NCI-H774 (cell line): ENCODE measurements around the gene SIGLEC15.
"Not testable (repeated sequence)": the region's sequence is repeated elsewhere in the genome, so short reads cannot be mapped to it uniquely, and the experiment has no call there.

Experiments used
- DNase-seq: peaks from one replicate; lab custom pipeline; 2025; lab: John Stamatoyannopoulos, UW

SIGLEC15 gene, protein sequence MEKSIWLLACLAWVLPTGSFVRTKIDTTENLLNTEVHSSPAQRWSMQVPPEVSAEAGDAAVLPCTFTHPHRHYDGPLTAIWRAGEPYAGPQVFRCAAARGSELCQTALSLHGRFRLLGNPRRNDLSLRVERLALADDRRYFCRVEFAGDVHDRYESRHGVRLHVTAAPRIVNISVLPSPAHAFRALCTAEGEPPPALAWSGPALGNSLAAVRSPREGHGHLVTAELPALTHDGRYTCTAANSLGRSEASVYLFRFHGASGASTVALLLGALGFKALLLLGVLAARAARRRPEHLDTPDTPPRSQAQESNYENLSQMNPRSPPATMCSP

GRCh38 chr18:45825258-45826044 lies at the start of gene SIGLEC15:
SIGLEC15 (plus strand) TSS chr18:45825675; CDS start chr18:45825729, 54 bp downstream.
- DNase-seq = no peak

DNA sequence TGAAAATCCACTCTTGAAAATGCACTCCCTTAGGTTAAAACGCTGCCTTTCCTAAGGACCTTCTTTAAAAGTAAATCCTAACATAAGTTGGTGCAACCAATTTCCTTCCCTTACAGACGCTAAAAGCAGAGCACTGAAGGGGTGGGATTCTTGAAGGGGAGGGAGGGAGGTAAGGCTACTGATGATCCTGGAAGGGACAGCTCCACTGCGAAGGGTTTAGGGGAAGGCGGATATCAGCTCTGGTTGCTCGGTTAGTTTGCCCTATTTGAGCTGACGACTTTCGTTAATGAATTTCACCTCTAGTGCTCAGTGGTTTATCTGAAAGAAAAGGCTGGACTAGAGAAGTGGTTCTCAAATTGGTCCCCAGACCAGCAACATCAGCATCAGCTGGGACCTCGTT lies 49.7 kb upstream of the SIGLEC15 start:
- no peak for DNase-seq

DNA sequence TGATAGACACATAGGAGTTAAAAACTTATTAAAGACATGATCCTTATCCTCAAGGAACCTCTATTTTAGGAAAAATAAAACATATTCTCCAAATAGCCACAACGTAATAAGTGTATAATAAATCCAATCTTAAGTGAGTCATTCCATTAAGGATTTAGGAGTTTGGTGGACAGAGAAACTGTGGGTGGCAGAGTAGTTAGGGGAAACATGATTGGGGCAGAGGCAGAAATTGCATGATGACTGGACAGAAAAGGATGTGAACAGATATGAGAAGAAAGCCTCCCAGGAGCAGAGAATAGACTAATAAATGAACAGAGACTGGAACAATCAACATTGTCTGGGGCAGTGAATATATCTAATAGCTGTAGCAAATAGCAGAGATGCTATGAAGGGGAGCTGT lies 48.1 kb upstream of the SIGLEC15 start:
- no peak for DNase-seq

GRCh38 chr18:45780568-45780967 lies 44.9 kb upstream of the SIGLEC15 start:
- no peak for DNase-seq

DNA sequence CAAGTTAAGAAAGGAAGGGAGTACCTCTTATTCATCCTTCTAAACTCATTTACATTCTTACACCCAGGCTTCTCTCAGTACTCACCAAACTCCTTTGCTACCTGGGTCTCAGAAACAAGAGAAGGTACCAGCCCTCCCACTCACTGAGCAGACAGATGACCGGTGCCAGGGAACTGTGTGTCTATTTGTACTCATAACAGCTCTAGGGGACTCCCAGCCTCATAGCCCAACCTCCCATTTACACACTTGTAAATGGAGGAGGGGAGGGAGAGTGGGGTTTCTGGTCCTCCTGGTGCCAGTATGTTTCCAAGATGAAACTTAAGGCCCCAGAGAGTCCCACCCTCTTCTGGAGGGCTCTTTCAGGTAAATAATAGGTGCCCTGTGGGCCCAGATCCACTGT lies 42.8 kb upstream of the SIGLEC15 start:
- DNase-seq = no peak

GRCh38 chr18:45783097-45784075 lies 42.1 kb upstream of the SIGLEC15 start:
- DNase-seq = no peak

DNA sequence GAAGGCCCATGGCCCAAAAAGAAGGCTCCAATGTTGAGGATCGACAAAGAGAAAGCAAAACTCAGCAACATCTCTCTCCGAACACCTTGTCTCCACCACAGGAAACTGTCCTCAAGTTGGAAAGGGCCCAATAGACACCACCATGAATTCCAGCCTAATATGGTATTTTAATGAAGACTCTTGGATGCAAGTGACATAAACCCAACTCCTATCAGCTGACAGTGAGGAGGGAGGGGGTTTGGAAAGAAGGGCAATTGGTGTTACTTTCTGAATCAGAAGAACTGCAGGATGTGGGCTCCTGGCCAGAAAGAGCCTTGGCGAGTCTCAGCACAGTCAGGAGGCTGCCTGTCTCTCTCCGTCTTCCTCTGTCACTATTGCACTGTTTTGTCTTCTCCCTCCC lies 40.3 kb upstream of the SIGLEC15 start:
- no peak for DNase-seq

GRCh38 chr18:45786941-45787340 lies 38.5 kb upstream of the SIGLEC15 start:
- no peak for DNase-seq

DNA sequence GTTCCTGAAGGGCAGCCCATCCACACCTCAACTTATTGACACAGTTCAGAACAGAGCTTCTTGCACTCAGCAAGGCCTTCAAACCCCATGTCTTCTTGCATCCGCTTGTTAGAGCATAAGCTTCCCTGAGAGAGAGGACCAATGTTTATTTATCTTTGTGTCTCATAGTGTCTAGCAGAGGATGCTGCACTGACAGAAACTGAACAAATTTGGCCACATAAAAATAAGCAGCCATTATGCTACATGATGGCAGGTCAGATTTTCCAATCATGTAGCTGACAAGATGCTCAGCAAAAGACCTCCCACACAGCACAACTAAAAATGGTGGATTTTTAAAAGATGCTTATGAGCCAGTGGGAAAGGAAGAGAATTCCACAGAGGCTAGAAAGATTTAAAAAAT lies 38.1 kb upstream of the SIGLEC15 start:
- DNase-seq = no peak

GRCh38 chr18:45788861-45789260 lies 36.6 kb upstream of the SIGLEC15 start:
- no peak for DNase-seq

DNA sequence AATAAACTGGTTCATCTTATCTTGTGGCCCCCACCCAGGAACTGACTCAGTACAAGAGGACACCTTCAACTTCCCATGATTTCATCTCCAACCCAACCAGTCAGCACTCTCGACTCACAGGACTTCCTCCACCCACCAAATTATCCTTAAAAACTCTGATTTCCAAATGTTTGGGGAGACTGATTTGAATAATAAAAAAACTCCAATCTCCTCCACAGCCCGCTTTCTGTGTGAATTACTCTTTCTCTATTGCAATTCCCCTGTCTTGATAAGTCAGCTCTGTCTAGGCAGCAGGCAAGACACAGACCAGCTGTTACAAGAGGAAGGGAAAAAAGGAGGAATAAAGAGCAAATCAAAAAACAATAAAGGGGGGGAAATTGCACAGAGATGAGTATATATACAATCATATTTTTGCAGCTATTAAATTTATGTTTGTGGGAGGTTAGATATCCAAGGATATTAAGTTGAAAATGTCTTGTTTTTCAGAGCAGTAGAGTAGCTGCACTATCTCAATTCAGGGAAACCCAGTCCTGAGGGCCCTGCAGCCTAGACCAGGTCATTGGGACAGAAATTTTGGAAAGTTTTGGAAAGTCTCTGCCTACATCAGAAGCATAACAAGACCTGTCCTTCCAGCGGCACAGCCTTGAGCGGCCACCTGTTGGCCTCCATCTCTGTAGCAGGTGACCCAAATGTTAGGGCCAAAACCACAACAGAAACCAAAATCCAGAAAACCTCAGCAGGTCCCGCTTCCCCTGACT lies 32.8 kb upstream of the SIGLEC15 start:
- DNase-seq = no peak

DNA sequence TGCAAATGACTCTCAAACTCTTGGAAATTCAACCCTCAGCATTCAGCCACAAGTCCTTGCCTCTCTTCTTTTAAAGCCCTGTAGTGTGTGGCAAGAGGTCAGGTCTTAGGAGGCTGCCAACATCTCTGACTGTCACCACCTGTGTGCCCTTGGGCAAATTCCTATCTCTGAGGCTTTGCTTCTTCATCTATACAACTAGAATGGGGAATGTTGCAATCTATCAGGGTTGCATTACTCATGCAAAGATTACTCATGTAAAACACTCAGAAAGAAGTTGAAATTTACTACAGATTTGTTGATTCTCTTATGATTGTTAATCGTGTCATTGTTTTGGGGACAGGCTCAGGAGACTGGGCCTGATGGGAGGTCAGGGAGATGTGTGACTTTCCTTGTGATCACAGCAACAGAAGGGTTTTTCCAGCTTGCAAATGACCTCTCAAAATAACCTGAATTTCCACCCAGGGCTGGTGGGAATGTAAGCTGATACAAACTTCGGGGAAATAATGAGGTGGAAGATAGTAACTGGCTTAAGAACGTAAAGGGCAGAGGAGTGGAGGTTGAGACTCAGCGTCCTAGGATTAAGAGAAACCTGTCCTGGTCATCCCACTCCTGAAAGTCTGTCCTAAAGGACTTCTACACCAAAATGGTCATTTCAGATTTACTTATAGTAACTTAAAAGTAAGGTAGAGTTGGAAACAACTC lies 32.1 kb upstream of the SIGLEC15 start:
- no peak for DNase-seq

- no peak for DNase-seq
Measured at GRCh38 chr18:45801416-45802004, 24.0 kb upstream of the SIGLEC15 start.

DNA sequence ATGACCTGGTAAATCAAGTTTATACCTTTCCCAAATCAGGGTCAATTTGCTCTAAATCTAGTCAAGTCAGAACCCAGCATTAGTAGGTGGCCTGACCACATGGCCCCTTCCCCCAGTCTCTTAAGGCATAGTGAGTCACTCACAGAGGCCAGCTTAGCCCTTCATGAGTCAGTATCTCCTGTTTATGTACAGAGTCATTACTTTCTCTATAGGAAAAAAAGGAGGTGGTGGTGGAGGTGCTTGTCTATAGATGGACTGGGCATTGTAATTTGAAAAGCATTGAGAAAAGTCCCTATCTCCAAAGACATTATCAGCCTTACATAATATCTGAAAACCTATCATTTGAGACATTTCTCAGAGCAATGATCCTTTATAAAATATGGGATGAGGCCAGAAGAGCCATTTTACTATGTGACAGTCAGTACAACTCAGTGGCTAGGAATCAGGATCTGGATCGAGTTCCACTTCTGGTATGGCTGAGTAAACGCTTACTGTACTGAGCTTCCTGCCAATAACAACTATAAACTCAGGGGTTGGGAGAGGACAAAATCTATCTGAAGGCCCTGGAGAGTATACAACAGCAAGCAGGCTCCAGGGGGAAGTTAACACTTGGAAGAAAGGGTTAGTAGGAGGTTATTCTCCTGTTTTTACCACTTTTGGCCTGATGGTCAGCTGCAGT lies 22.5 kb upstream of the SIGLEC15 start:
- DNase-seq = no peak

DNA sequence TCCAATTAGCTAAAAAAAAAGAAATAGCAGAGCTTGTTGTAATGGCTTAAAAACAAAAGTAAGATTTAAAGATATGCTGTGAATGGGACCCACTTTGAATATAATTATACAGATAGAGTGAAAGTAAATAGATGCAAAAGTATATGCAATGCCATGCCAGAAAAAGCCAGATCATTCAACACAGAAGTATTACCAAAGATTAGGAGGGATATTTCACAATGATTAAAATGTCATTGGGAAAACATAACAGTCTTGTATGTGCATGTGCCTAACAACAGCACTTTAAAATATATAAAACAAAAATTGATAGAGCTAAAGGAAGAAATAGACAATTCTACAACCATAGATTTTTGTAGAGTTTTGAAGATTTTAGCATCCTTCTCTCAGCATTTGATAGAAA lies 19.9 kb upstream of the SIGLEC15 start:
- no peak for DNase-seq

DNA sequence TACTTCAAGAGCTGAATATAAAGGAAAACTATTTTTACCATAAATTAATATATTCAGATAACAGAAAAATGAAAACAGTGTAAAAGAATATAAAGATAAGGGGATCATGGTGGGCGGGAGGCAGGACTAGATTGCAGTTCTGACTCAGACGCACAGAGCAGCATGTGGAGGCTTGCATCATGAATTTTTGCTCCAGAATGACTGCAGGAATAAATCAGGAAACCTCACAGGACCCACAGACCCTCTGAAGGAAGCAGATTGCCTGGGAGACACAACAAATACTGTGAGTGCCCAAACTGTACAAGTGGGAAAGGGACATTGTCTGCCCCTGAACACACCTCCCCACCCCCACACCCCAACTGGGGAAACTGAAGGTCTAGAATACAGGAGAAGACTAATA lies 19.2 kb upstream of the SIGLEC15 start:
- no peak for DNase-seq

GRCh38 chr18:45807144-45807543 lies 18.3 kb upstream of the SIGLEC15 start:
- not testable (repeated sequence) for DNase-seq

DNA sequence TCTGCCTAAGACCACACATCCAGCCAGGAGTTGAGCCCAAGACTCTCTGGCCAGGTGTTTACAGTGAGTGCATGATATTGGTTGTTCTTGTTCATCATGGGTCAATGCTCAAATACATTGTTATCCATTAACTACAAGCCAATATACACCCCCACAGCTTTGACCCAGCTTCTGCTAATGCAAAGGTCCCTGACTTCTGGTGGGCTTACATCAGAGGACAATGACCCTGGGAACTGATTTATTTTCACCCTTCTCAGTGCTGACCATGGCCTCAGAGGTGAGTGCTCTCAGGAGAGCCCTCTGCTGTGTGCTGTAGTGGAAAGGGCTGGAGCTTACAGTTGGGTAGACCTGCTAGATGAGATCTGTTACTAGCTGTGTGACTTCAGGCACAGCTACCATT lies 10.7 kb upstream of the SIGLEC15 start:
- DNase-seq = not testable (repeated sequence)

DNA sequence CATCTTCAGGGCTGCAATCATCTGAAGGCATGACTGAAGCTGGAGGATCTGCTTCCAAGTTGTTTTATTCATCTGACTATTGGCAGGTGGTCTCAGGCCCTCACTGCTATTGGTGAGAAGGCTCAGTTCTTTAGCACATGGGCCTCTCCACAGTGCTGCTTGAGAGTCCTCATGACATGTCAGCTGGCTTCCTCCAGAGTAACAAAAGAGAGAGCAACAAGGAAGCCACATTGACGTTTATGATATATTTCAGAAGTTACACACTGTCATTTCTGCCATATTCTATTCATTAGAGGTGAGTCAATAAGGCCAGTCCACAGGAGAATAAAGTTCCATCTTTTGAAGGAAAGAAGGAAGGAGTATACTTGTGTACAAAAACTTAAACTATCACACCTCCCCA lies 7.9 kb upstream of the SIGLEC15 start:
- DNase-seq = no peak

DNA sequence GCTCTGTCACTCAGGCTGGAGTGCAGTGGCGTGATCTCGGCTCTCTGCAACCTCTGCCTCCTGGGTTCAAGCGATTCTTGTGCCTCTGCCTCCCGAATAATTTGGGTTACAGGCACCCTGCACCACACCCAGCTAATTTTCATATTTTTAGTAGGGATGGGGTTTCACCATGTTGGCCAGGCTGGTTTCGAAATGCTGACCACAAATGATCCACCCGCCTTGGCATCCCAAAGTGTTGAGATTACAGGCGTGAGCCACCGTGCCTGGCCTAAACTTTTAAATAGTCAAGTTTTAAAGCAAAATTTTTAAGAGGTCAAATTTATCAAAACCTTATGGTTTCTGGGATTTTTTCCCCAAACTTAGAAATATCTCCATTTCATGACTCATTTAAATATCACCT lies 6.7 kb upstream of the SIGLEC15 start:
- not testable (repeated sequence) for DNase-seq
